ENCODE data around the gene HS3ST3B1. TPM values are rescaled to one million over a fixed set of nuclear protein-coding genes. Genes with fewer than 3 reads are reported as not detected.

The HS3ST3B1 gene
- total RNA-seq, 1 donor from 2014 or later, result 7.9 TPM

Other genes starting within 250 kb of the HS3ST3B1 start
- gene COX10, start 231.6 kb upstream of the HS3ST3B1 start, total RNA-seq, result 14.8 and 19.1 TPM in 2 replicates
- gene CDRT15, start 64.2 kb upstream of the HS3ST3B1 start, total RNA-seq, result not detected in 2 replicates

Data from renal cortical epithelial cell (primary cell).